ENCODE results near the gene DEGS1.
"Not testable (repeated sequence)": the region's sequence is repeated elsewhere in the genome, so short reads cannot be mapped to it uniquely, and the experiment has no call there.

The DEGS1 gene

DNA sequence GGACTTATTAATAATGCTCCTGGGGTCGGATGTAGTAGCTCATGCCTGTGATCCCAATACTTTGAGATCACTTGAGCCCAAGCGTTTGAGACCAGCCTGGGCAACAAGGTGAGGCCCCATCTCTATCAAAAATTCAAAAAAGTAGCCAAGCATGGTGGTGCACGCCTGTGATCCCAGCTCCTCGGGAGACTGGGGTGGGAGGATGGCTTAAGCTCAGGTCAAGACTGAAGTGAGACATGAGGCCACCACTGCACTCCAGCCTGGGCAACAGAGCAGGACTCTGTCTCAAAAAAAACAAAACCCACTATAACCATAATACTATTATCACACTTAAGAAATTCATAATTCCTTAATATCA, 1.6 kb upstream of the DEGS1 start:
- no peak for DNase-seq (ENCODE audit: low spot score)

DNA sequence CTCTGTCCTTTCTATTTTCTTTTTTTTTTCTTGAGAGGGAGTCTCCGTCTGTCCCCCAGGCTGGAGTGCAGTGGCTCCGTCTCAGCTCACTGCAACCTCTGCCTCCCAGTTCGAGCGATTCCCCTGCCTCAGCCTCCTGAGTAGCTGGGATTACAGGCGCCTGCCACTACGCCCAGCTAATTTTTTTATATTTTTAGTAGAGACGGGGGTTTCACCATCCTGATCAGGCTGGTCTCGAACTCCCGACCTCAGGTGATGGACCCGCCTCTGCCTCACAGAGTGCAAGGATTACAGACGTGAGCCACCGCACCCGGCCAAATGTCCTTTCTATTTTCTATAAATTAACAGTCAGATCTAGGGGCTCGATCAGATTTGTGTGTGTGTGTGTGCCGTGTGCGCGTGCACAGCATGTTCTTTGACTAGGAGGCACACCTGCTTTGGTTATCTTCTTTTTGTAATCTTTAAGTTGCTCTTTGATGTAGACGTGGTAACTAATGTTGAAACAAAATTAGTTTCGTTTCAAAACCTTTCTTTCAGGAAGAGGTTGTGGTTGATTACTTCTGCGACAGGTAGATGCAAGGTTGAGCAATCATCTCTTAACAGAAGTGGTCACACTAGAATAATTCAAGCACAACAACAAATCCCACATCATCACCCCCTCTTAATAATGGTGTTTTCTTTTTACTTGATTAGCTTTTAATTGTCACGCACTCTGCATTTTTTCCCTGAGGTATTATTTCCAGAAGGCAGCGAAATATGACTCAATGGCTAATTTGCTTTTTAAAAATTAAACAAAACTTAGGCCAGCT, 779 bp upstream of the DEGS1 start:
- DNase-seq (ENCODE audit: low spot score), result no peak

DNA sequence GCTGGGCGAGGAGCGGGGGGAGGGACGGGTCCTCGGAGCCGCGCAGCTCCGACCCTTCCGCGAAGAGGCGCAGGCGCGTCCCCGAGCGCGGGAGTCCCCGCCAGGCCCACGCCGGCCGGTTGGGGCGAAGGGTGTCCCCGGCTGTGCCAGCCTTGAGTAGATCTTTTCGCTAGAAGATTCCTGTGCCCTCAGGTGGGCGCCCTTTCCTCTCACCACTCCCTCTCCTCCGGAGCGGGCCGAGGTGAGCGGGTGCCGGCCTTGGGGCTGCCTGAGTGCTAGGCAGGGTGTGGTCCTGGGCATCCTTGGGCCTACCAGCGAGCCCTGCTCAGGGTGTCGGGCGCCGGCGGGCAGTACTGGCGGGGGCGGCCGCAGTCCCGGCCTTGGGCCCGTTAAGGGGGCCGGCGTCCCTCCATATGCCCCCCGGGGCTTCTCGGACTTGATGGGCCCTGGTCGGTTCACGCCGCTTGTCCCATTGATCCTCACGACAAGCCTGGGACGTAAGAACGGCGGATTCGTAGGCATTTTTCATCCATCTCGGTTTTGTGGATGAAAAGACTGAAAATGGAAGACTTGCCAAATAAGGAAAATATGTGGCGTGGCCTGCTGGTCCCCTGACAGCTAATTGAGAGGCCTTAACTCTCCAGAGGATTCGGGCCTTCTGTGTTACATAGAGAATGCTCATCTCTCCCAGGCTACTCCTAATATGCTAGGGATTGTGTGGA, 712 bp downstream of the DEGS1 start:
- peak; percentile 80 for DNase-seq (ENCODE audit: low spot score)

DNA sequence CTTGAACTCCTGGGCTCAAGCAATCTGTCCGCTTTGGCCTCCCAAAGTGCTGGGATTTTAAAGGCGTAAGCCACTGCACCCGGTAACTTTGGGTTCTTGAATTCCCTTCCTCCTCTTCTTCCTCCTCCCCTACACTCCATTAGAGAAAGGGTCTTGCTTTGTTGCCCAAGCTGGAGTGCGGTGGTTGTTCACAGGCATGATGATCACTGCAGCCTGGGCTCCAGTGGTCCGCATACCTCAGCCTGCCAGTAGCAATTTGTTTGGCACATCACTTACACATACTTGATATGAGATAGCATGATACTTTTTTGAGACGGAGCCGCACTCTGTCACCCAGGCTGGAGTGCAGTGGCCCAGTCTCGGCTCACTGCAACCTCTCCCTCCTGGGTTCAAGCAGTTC, 2.2 kb downstream of the DEGS1 start:
- DNase-seq (ENCODE audit: low spot score), result no peak

DNA sequence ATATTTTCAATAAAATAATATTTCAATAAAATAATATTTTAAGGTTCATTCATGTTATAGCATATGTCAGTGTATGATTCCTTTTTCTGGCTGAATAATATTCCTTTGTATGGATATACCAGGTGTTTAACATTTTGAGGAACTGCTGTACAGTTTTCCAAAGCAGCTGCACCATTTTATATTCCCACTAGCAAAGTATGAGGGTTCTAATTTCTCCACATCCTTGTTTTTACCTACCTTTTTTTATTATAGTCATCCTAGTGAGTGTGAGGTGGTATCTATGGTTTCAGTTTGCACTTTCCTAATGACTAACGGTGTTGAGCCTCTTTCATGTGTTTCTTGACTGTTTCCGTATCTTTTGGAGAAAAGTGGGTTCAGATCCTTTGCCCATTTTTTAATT, 5.2 kb downstream of the DEGS1 start:
- DNase-seq (ENCODE audit: low spot score), result no peak

DNA sequence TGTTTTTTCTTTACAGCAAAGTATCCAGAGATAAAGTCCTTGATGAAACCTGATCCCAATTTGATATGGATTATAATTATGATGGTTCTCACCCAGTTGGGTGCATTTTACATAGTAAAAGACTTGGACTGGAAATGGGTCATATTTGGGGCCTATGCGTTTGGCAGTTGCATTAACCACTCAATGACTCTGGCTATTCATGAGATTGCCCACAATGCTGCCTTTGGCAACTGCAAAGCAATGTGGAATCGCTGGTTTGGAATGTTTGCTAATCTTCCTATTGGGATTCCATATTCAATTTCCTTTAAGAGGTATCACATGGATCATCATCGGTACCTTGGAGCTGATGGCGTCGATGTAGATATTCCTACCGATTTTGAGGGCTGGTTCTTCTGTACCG, 6.5 kb downstream of the DEGS1 start:
- DNase-seq (ENCODE audit: low spot score), result no peak

DNA sequence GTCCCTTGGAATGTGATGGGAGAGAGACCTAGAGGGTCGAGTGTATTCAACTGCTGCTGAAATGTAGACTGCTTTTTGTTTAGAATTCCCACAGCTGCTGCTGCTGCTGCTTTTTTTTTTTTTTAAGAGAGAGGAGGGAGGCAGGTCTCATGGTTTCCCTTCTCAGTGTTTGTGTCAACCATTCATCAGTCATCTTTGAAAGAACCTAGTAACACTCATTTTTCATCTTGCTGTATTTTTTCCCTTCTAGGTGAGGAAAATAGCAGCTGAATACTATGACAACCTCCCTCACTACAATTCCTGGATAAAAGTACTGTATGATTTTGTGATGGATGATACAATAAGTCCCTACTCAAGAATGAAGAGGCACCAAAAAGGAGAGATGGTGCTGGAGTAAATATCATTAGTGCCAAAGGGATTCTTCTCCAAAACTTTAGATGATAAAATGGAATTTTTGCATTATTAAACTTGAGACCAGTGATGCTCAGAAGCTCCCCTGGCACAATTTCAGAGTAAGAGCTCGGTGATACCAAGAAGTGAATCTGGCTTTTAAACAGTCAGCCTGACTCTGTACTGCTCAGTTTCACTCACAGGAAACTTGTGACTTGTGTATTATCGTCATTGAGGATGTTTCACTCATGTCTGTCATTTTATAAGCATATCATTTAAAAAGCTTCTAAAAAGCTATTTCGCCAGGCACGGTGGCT, 9.2 kb downstream of the DEGS1 start:
- DNase-seq (ENCODE audit: low spot score), result no peak

DNA sequence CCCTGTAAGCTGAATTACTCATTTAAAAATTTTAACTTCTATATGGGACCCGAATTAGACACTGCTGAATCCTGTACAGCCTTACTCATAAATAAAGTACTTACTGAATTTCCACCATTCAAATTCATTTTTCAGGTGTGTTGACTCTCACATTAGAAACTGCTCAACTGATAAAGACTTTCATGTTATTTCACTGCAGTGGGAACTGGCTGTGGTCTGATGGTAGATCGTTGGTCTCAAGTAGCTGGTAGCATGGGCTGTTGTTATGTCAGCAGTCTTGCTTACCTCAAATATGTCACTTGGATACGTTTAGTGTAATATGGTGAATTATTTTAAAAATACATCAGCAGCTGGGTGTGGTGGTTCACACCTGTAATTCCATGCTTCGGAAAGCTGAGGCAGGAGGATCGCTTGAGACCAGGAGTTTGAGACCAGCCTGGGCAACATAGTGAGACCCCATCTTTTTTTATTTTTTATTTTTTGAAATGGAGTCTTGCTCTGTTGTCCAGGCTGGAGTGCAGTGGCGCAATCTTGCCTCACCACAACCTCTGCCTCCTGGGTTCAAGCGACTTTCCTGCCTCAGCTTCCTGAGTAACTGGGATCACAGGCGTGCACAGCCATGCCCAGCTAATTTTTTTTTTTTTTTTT, 10.4 kb downstream of the DEGS1 start:
- no peak for DNase-seq (ENCODE audit: low spot score)

DNA sequence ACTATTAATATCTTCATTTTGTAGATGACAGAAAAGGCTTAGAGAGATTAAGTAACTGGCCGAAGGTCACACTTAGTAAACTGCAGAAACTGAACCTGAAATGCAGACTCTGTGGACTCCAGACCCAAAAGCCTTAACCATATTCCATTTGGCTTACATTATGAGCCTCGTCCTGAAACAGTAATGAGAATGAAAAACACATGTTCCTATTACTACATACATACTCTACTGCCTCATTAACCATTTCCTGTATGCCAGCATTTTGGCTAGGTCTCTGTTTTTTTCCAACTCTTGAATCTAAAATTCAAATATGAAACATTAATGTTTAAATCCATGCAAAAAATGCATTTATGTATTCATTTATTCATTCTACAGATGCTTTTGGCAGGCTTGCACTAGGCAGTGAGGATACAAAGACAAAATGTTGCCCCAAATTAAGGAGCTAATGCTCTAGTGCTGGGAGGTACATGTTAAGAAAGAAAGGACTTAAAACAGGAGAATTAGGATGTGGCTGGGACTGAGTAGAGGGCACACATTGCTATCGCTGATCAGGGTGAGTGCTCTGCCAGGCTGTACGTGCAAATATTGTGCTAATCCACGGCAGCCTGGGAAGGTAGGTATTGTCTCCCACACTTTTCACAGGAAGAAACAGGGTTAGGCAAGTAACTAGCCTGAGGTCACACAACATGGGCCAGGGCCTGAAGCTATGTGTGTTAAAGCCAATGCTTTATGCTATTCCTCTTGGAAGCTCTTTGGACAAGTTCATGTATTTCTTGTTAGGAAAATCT, 14.0 kb downstream of the DEGS1 start:
- no peak for DNase-seq (ENCODE audit: low spot score)

DNA sequence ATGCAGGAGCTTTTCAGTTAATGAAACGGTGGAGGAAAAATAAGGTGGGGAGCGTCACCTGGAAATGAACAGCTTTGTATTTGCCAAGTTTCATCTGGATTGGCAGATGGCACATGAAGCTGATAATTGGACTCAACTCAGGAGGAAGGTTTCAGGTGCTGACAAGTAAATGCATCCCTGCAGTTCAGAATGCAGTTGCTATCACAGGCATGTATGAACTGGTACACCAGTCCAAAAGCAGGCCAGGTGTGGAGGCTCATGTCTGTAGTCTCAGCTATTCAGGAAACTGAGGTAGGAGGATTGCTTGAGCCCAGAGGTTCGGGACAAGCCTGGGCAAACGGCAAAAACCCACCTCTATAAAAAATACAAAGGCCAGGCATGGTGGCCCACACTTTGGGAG, 15.5 kb downstream of the DEGS1 start:
- DNase-seq (ENCODE audit: low spot score), result no peak

DNA sequence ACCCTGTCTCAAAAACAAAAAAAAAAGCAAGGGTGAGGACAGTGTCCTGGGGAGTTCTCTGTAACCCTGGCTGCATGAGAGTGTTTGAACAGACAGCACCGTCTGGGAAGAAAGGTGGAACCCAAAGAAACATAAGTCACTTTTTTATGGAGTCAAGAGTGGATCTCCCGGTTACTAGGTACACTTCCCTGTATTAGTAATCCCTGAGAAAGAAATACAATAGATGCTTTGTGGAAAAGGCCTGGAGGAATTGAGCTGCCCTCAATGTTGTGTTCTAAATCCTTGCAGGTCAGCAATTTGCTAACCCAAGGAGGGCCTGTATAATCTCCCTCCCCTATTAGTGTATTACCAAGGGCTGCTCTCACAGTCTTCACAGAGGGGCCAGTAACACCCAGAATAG, 16.6 kb downstream of the DEGS1 start:
- DNase-seq (ENCODE audit: low spot score), result no peak

DNA sequence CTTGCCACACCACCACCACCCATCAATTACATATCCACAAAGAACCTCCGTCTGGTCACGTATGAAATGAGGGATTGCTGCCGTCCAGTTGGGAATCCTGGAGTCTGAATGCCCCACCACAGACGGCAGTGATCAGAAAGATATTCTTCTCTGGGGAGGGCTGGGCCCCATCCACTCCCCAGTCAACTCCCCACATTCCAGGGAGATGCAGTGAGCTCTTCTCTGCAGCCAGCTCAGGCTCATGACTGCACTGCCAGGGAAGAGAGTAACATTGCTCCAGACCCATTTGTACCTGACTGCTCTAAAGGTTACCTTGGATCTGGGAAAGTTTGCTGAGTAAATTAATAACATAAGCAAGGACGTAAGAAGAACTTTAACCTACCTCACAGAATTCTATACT, 18.3 kb downstream of the DEGS1 start:
- no peak for DNase-seq (ENCODE audit: low spot score)

DNA sequence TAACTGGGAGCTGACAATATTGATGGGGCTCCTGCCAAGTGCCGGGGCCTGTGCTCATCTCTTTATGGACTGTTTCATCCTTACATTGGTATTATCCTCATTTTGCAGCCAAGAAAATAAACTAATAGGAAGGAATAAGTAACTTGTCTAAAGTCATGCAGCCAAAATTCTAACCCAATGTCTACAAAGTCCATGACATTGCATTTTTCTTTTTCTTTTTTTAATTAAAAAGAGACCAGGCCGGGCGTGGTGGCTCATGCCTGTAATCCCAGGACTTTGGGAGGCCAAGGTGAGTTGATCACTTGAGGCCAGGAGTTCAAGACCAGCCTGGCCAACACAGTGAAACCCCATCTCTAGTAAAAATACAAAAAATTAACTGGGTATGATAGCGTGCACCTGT, 18.8 kb downstream of the DEGS1 start:
- DNase-seq (ENCODE audit: low spot score), result no peak

DNA sequence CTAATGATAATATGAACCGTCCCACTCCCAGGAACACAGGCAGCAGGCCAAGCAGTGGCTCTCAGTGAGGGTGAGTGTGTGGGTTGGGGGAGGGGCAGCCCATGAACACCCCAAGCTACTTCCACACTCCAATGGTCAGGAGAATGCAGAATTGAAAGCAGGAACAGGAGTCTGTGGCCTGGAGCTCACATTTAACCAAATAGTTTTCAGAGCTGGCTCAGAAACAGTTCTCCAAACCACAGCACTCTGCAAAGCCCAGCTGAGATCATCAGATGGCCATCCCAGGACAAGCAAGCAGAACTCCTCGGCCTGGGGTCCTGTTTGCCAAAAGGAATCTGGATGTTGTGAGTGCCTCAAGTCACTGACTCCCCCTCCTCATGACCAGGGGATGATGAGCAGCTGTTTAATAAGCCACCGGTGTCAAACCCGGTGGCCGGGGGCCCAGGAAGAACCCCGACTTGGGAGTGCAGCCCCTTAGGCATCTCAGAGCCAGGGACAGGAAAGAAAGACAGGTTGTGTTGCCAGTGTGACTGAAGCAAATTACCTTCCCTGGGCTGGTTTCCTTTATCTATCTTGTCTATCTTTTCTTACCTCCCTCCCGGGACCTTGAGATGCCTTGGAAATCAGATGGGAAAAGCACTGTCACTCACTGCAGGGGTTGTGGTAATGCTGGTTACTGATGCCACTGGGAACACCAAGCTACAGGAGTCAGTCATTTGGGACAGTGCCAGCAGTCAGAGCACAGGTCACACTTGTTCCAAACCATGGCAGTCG, 20.4 kb downstream of the DEGS1 start:
- DNase-seq (ENCODE audit: low spot score), result peak; percentile 31

DNA sequence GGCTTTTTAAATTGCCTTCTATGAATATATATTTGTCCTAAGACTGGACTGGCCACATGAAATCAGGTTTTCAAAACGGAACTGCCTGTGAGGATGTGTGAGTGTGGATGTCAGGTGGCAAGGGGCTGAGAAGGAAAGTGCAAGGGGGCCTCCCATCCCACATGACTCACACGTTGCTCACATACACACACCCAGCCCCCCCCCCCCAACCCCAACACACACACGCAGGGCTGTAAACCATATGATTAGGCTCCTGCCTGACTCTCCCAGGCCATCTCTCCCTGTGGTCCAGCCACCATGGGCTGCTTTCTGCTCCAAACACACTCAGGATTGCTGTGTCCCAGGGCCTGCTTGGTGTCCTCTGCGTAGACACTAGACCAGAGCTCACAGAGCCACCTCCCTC, 22.4 kb downstream of the DEGS1 start:
- DNase-seq (ENCODE audit: low spot score), result peak; percentile 60

DNA sequence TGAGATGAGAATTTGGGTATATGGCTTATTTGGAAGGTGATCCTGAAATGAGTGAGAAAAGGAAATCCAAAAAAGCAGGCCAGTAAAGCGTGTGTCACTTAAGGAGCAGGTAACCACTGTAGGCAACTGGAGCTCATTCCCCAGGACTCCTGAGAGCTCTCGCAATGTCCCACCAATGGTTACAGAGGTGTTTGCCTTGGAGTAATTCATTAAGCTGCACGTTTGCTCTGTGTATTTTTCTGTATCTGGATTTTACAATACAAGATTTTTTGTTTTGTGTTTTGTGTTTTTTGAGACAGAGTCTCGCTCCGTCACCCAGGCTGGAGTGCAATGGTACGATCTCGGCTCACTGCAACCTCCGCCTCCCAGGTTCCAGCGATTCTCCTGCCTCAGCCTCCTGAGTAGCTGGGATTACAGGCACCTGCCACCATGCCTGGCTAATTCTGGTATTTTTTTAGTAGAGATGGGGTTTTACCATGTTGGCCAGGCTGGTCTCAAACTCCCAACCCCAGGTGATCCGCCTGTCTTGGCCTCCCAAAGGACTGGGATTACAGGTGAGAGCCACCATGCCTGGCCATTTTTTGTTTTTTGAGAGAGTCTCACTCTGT, 23.0 kb downstream of the DEGS1 start:
- DNase-seq (ENCODE audit: low spot score), result not testable (repeated sequence)

DNA sequence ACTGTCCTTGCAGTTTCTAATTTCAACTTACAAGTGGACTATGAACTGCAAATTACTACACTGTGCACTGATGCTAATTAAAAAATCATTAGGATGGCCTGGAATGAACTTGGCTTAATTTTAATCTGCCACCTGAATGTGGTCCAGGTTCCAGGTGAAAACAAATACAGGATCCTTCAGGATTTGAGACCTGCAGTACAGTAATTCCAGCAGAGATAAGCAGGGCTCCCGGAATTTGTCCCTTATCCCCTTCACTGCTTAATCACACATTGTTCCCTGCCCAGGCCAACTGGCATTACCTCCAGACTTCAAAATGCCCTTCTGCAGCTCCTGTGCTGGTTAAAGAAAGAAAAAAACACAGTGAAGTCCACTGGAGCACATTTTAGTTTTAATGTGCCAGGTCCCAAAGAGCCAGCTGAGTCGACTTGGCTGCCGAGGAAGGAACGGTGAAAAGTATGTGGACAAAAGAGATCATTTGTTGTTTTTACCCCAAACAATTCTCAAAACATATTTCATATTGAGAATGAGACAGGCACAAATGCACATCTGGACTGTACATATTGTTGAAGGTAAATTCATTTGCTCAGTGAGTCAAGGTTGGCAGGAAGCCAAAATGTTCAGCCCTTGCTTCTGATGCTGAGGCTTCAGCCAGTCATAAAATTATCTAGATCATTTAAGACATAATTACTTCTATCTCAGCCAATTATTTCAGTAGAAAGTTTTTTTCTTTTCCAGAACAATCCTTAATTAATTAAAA, 28.3 kb downstream of the DEGS1 start:
- no peak for DNase-seq (ENCODE audit: low spot score)

DNA sequence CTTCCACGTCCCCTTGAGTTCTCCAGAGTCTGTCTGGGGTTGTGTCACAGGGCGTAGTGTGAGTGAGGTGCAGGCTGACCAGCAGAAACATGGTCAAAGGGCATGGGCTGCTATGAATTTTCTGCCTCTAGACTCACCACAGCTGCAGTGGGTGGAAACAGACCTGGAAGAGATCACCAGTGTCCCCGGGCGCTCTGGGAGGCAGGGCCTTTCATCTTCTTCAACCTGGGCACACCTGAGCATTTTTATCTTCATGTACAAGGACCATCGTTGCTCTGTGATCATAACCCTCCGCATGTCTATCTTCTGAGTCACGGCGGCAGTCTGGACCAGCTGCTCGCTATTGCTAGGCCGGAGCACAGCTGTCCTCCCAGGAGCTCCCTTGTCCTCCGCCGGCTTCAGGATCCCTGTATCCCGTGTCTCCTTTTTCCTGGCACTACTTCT, 29.6 kb downstream of the DEGS1 start:
- DNase-seq (ENCODE audit: low spot score), result no peak

DNA sequence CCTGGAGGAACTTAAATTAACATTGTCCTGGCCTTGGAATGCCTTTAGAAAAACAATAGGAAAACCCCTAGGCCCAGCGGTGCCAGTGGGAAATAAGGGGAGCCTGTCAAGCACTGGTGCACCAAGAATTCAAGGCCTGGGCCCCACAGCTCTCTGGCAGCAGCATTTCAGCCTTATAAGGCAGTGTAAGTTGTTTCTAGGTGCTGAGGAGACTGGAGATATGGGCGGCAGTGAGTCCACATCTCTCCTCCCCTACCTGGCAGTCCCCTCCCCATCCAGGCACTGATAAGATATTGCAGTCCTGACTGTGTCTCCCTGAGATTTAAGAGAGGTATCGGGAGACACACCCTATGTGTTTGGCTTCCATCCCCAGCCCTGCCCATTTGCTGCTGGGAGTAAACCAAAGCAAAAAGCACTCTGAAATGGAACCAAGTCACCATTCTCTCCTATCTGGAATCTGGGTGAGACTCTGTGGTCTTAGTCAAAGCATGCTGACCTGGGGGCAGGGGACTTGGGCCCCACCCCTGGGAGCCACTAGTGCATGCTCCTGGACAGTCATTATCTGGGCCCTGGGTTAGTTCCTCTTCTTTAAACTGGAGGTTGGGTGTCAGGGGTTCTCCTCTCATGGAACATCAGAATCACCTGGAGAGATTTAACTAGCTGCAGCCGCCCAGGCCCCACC, 30.5 kb downstream of the DEGS1 start:
- no peak for DNase-seq (ENCODE audit: low spot score)

Data from hepatic stellate cell (primary cell).